ENCODE measurements around the gene CARMIL1.
A peak's percentile ranks its signal among the peaks of the same experiment; 100 is the strongest.

Gene CARMIL1

GRCh38 chr6:25489399-25489798, 210.2 kb downstream of the CARMIL1 start:
- no peak overlapping the region for H3K4me3 ChIP-seq (ENCODE audit: low read depth, low read length)
- no peak for DNase-seq (ENCODE audit: low read depth, low spot score)
- ChIA-PET POLR2A (interaction anchor here (0.7 kb wide), 1 partner anchor 224 kb away, joined by 3 read pairs; no protein-coding TSS in a partner anchor), CTCF (interaction anchor here (0.6 to 5.3 kb wide), 39 partner anchors 8 to 399 kb away, joined by 3 to 119 read pairs (median 5); partner anchors contain the start of gene CARMIL1)
- no peak for TF ChIP-seq CTCF (IDR thresholded peaks at IDR 0.05; ENCODE audit: insufficient read depth, low read length, missing control alignments)

DNA sequence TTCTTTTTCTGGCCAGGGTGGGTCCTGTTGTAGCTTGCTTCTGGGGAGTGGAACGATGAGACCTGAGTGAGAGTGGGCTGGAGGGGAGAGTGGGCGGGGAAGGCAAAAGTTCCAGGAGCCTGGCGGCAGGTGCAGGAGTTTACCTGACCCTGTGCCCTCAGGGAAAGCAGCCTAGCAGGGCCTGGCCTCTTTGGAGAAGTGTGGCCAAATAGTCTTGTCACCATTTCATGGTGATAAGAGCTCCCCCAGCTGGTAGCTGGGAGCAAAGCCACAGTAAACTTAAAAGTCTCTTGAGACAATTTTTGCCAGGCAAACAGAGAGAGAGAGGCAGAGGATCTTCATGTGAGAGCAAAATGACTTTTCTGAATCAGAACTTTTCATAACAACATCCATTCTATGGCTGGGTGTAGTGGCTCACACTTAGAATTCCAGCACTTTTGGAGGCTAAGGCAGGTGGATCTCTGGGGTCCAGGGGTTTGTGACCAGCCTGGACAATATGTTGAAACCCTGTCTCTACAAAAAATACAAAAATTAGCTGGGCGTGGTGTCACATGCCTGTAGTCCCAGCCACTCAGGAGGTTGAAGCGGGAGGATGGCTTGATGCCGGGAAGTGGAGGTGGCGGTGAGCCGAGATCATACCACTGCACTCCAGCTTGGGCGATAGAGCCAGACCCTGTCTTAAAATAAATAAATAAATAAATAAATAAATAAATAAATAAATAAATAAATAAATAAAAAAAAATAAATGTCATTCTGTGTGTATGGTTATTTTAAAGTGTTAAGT, 211.0 kb downstream of the CARMIL1 start:
- no peak overlapping the region for H3K4me3 ChIP-seq (ENCODE audit: low read depth, low read length)
- CTCF ChIA-PET, result interaction anchor here (0.6 to 5.3 kb wide), 47 partner anchors 9 to 400 kb away, joined by 3 to 119 read pairs (median 4); partner anchors contain the start of gene CARMIL1
- TF ChIP-seq CTCF (IDR thresholded peaks at IDR 0.05; ENCODE audit: insufficient read depth, low read length, missing control alignments), result peak; percentile 76
- POLR2A ChIA-PET, result interaction anchor here (0.7 kb wide), 1 partner anchor 225 kb away, joined by 3 read pairs; no protein-coding TSS in a partner anchor
- no peak for DNase-seq (ENCODE audit: low read depth, low spot score)

GRCh38 chr6:25492951-25493350, 213.8 kb downstream of the CARMIL1 start:
- no peak for DNase-seq (ENCODE audit: low read depth, low spot score)
- TF ChIP-seq CTCF (IDR thresholded peaks at IDR 0.05; ENCODE audit: insufficient read depth, low read length, missing control alignments), result no peak
- no peak overlapping the region for H3K4me3 ChIP-seq (ENCODE audit: low read depth, low read length)
- POLR2A ChIA-PET, result no interaction called here
- CTCF ChIA-PET, result interaction anchor here (0.9 to 5.3 kb wide), 2 partner anchors 215 to 228 kb away, joined by 6 to 119 read pairs; partner anchors contain the start of gene CARMIL1

- no peak for DNase-seq (ENCODE audit: low read depth, low spot score)
- H3K4me3 ChIP-seq (ENCODE audit: low read depth, low read length), result no peak overlapping the region
- CTCF ChIA-PET, result interaction anchor here (0.8 to 1.2 kb wide), 4 partner anchors 9 to 224 kb away, joined by 3 read pairs; partner anchors contain the start of gene CARMIL1
- POLR2A ChIA-PET, result no interaction called here
- no peak for TF ChIP-seq CTCF (IDR thresholded peaks at IDR 0.05; ENCODE audit: insufficient read depth, low read length, missing control alignments)
Observed at GRCh38 chr6:25494469-25494868, 215.3 kb downstream of the CARMIL1 start.

- no peak for DNase-seq (ENCODE audit: low read depth, low spot score)
Observed at GRCh38 chr6:25497383-25498040, 218.3 kb downstream of the CARMIL1 start.

More at GRCh38 chr6:25497383-25498040, 218.3 kb downstream of the CARMIL1 start:
- ChIA-PET CTCF (interaction anchor here (1.5 to 2.9 kb wide), 4 partner anchors 8 to 274 kb away, joined by 3 to 16 read pairs (median 6); no protein-coding TSS in a partner anchor), POLR2A (no interaction called here)
- TF ChIP-seq CTCF (IDR thresholded peaks at IDR 0.05; ENCODE audit: insufficient read depth, low read length, missing control alignments), result no peak
- no peak overlapping the region for H3K4me3 ChIP-seq (ENCODE audit: low read depth, low read length)

Data from AG04449 (cell line).